Fibroblast of the conjunctiva (primary cell): ENCODE measurements around the gene PDLIM5.
A peak's percentile ranks its signal among the peaks of the same experiment; 100 is the strongest.
"Not testable (repeated sequence)": the region's sequence is repeated elsewhere in the genome, so short reads cannot be mapped to it uniquely, and the experiment has no call there.

ENCODE experiments used
- DNase-seq: peaks from one replicate; pipeline ENCODE4 v3.0.0-alpha.2; 2010; ENCODE audit warnings: low read depth

The PDLIM5 gene

DNA sequence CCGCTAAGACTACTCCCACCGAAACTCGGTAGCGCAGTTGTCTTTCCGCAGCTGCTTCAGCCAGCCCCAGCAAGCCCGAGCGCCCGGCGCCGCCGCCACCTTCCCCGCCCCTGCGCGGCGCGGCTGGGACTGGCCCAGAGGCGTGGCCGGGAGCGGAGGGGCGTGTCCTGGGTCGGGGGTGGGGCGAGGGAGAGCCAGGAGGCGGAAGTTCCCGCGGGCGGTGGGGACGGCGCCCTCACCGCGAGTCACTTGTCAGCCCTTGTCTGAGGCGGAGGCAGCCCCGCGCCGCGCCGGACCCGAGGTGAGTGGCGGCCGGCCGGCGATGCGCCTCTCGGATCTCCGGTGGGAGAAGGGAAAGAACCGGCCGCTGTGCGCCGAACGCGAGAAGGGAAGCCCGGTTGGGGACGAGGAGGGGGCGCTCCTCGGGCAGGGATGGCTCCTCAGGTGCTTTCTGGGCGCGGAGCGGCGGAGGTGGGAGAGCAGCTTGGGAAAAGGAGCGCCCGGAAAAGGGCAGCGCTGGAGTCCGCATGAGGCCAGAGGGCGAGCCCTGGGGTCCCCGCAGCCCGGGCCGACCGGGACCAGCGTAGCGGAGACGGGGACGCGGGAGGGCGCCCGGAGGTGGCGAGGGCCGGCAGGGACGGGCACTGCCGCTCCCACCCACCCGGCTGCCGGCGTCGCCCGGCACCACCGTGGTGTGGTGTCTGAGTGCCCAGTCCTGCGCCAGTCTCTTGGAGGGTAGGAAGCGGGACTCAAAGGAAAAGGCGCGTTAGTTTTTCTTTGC is at the start of gene PDLIM5:
Gene PDLIM5 (plus strand): TSS at position 248 of the 781 bp plus-strand sequence. CDS start 3,347 bp downstream, outside the sequence.
- peak; percentile 72 for DNase-seq

DNA sequence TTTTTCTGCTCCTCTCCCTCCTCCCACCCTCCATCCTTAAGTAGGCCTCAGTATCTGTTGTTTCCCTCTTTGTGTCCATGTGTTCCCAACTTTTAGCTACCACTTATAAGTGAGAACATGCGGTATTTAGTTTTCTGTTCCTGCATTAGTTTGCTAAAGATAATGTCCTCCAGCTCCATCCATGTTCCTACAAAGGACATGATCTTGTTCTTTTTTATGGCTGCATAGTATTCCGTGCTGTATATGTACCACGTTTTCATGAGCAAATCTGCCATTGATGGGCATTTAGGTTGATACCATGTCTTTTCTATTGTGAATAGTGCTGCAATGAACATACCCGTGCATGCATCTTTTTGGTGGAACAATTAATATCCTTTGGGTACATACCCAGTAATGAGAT is 49.3 kb upstream of the PDLIM5 start:
- DNase-seq, result not testable (repeated sequence)

DNA sequence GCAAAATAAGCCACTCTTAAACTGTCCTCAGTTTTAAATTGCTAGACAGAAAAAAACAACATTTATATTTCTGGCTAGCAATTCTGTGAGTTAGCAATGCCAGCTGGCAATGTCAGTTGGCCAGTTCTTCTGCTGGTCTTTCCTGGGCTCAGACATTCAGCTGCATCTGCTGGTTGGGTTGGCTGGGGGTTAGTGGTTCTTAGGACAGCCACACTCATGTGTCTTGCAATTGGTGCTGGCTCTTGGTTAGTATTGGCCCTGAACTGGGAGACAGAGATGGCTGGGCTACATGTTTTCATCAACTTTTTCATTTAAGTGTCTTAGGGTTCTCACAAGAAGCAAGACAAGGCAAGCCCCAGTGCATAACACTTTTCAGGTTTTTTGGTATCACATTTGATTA is 48.0 kb upstream of the PDLIM5 start:
- DNase-seq, result no peak

DNA sequence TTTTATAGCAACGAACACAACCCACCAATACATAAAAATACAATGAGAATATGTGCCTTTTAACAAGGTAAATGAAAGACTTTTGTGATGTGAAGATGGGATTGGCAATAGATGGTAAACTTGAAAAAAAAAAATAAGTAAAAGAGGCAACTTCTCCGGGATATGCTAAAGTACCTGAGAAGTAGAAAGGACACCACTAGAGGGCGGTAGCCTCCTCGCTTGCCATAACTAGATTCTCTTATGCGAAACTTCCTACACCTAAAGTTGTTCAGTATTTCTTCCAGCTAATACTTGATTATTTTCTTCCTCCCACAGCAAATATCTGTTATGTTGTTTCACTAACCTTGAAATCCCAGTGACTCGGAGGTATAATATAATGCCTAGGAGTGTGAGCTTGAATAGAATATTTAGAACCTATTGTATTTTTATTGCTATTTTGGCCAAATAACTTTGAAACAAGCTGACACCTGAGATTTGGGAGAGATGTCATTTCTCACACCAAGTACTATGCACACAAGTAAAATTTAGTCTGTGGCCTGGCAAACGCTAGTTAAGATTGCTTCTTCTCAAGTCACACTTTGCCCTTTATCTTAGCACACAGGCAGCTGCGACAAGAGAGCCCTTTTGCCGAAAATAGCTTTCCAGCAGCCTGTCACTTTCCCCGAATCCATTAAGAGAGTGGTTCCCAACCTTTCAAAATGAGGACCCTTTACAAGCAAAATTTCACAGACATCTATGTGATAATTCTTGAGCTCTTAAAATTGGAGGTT is 44.9 kb upstream of the PDLIM5 start:
- DNase-seq, result peak; percentile 83

DNA sequence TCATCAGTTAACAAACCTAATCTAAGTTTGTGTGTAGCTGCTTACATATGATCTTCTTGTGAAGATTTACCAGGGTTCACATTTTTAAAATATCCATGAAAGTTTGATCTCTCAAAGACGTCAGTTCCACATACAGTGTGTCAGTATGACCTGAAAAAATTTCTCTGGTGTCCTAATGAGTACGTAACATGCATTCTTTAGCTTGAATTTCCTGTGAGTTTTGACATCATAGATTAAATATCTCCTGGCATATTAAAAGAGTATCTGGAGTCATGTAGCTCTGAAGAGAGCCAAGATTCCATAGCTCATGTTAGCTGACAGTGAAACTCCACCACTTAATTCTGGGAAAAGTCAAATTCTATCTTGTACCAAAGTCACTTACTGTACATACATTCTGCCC is 43.9 kb upstream of the PDLIM5 start:
- DNase-seq, result no peak

DNA sequence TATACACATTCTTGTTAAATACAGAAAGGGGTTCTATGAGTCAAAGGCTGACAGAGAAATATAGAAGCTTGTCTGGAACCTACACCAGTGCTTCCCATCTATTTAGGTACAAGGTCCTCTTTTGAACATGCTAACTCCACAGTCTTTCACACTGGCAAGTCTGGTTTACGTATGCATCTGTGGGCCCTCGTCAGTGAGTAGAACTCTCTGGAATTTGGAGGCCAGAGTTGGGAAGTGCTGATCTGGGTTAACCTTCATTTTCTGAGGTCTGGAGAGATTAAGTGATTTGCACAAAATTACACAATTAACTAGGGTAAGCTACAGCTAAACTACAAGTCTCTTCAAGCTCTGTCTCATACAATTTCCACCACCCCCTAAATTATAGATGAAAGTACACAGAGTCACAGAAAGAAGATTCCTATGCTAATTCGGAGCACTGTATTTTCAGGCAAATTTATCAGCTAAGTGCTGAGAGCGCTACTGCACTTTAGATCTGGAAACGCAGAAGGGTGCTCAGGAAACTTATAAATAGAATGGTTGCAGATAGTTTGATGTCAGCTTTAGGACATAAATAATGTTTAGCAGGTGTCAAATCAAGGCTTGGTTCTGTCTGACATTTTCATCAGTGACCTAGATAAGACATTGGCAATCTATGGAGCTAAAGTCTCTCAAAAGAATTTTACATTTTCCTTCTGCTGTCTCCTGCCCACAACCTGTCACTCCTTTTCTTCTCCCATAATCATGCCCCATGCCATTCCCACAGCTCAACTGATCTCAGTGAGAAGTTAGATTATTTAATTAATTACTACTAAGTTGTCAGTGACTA is 43.0 kb upstream of the PDLIM5 start:
- no peak for DNase-seq

- no peak for DNase-seq
Measured at GRCh38 chr4:94409375-94409679, 42.4 kb upstream of the PDLIM5 start.

DNA sequence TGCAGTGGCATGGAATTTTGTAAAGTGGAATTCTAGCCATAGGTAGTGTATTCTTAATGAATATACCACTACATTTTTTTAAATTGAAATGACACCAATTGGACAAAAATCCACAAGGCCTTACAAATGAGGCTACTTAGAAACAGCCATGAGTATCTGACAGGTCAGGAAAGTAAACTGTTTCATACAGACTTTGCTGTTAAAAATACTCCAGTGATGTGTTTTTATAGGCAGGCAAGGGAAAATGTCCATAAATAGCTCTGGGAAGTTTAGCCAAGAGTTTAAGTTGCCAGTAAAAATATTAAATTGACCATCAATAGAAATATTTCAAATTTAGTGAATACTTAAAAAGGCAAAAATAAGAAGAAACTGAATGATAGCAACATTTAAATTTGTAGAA is 41.8 kb upstream of the PDLIM5 start:
- DNase-seq, result no peak

GRCh38 chr4:94410678-94411206 is 41.0 kb upstream of the PDLIM5 start:
- peak; percentile 51 for DNase-seq

- no peak for DNase-seq
Measured at GRCh38 chr4:94411296-94411695, 40.4 kb upstream of the PDLIM5 start.

GRCh38 chr4:94412019-94412657 is 39.6 kb upstream of the PDLIM5 start:
- DNase-seq, result no peak

DNA sequence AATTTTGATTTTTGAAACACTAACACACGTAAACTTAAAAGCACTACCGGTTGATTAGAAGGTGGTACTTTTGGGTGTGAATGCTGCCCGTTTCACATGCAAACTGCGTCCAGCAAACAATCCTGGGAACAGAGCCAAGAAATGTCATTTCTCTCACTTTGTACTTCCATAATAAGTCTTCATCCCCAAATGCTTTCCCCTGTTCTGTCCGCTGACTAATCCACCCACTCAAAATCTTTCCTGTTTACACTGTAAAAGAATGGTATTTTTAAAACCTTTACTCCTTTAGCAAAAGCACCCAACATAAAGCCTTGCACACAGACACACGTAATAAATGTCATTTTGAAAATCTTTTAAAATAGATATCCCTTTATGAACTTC is 39.1 kb upstream of the PDLIM5 start:
- DNase-seq, result peak; percentile 24

DNA sequence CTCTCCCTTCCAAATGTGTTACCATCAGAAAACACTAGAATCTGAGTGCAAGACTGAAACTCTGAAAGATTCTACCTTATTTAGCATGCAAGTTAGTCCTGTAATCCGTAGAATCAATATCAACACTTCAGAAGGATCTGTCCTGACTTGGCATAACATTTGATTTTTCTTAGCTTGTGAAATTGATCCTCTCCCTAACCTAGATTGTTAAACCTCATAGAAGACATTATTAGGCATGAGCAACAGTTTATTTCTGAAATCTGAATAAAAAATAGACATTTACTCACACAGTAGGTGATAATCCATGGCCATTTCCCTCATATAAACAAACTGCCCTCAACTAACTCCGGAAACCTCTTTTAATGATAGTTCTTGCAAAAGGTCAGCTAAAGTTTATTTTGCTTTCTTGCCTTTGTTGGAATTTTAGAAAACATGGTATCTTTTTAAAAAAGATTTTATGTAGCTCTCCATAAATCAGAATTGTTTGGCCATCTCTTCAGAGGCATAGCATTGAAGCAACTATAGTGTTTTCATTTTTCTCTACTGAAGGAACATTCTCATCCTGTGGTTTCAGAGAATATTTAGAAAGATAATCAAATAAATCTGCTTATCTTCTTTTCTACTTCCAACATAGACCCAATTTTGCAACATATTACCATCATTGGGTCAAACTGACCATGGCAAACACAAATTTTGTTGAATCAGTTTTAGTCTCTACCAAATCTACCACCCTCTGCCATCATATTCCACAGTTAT is 38.5 kb upstream of the PDLIM5 start:
- no peak for DNase-seq

DNA sequence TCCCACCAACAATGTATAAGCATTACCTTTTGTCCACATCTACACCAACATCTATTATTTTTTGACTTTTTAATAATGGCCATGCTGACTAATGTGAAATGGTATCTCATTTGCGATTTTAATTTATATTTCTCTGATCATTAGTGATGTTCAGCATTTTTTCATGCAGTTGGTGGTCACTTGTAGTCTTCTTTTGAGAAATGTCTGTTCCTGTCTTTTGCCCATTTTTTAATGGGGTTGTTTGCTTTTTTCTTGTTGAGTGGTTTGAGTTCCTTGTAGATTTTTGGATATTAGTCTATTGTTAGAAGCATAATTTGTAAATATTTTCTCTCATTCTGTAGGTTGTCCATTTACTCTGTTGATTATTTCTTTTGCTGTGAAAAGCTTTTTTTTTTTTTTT is 36.8 kb upstream of the PDLIM5 start:
- DNase-seq, result no peak

DNA sequence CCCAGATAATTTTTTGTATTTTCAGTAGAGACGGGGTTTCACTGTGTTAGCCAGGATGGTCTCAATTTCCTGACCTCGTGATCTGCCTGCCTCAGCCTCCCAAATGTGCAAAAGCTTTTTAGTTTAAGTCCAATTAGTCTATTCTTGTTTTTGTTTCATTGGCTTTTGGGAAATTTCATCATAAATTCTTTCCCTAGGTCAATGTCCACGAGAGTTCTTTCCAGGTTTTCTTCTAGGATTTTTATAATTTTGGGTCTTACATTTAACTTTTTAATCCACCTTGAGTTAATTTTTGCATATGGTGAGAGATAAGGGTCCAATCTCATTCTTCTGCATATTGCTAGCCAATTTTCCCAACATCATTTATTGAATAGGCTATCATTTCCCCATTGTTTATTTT is 36.3 kb upstream of the PDLIM5 start:
- no peak for DNase-seq

GRCh38 chr4:94416335-94416734 is 35.4 kb upstream of the PDLIM5 start:
- no peak for DNase-seq

- DNase-seq, result no peak
Measured at GRCh38 chr4:94416981-94417380, 34.8 kb upstream of the PDLIM5 start.

DNA sequence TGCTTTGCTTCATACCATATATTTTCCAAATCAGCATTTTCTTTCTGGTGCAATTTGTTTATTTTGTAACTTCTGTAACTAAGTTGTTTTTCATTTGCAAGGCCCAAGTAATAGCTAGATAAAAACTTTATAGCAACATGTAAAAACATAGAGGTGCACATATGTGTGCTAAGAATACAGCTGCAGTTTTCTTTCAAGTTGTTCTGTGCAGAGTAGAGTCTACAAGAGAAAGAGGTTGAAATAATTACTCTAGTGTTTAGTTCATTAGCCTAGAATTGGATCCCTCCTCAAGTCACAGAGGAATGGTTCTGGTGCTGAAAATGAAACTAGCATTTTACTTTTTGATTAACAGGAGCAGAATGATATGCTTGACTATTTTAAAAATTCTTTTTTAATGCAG is 32.2 kb upstream of the PDLIM5 start:
- DNase-seq, result no peak

GRCh38 chr4:94419956-94420355 is 31.8 kb upstream of the PDLIM5 start:
- no peak for DNase-seq

DNA sequence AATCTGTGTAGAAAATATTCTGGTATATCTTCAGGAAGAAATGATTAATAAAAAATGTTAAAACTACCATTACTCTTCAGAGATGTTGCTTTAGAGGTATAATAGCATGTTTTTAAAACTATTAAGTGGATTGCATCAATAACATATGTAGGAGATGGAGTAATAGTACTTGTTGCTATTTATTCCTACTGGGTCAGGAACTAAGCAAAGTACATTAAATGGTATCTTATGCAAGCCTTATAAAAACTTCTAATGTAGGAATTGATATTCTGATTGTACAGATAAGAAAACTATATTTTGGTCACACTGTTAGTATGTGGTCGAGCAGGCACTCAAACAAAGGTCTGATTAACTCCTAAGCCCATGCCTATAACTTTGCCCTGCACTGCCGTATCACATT is 31.4 kb upstream of the PDLIM5 start:
- DNase-seq, result no peak

DNA sequence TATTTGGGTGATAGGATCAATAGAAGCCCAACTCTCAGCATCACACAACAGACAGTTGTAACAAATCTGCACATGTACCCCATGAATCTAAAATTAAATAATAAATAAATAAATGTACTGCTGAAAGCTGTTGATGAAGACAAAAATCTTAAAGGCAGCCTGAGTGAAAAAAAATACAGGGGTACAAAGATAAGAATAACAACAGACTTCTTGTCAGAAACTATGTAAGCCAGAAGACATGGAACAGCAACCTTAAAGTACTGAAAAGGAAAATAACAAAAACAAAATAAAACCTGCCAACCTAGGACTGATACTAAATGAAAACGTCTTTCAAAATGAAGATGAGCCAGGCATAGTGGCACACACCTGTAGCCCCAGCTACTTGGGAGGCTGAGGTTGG is 25.0 kb upstream of the PDLIM5 start:
- no peak for DNase-seq
